Caki2 (cell line): ENCODE data around the gene CD4. TPM values are rescaled to one million over a fixed set of nuclear protein-coding genes. Genes with fewer than 3 reads are reported as not detected.
"Not testable (repeated sequence)": the region's sequence is repeated elsewhere in the genome, so short reads cannot be mapped to it uniquely, and the experiment has no call there.

Experiments used
- DNase-seq: peaks from one replicate; pipeline ENCODE4 v3.0.0-alpha.2; 2015; ENCODE audit warnings: low read depth
- in situ Hi-C: cut with HindIII; loops from 2 replicates; pipeline ENCODE4 v1.10.0; 2016; ENCODE audit warnings: low sequenced_read_pairs, low pct_unique_long_range_greater_than_20kb, mixed read lengths
- total RNA-seq: library from RNA; depleted of rRNA; stranded (reverse); fragments of >200 nt; shearing (Covaris generic); gene quantifications from 2 replicates; pipeline ENCODE4 v1.2.3, GENCODE V29; 2014; ENCODE audit warnings: low replicate concordance

CD4 gene
- total RNA-seq, 1 experiment from 2014 or later: not detected

DNA sequence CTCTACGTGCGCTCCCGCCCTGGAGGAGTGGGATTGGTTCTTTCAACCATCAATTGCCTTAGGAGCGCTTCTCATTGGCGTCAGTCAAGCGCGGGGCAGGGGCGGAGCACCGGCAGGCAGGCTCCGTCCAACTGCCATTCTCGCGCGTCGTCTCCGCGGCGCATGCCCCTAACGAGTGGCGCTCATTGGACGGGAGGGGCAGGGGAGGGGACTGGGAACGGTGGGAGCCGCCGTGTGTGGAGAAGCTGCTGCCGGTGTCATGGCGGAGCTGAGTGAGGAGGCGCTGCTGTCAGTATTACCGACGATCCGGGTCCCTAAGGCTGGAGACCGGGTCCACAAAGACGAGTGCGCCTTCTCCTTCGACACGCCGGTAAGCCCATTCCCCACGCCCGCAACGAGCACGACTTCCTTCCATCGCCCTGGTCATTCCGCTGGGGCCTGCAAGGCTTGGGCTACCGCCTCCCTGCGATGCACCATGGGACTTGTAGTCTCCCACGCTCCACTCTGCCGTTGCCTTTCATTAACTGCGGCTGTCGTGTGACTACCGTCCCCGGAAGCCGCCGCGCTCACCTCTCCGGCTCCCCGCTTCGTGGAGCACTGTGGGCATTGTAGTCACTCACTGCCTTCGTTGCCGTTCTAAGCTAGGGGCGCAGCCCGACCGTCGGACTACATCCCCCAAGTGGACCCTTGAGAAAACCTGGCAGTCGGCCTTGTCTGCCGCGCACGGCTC is 62.8 kb downstream of the CD4 start, which contains the start of gene USP5:
USP5 (plus strand) TSS at position 230 of the 730 bp plus-strand sequence; CDS start at position 260, 30 bp downstream.
- DNase-seq: peak; percentile 100
- in situ Hi-C loops: no loop called here

- in situ Hi-C loops: no loop called here
- peak; percentile 88 for DNase-seq
These were observed 63.5 kb downstream of the CD4 start for GRCh38 chr12:6852651-6853354.

DNA sequence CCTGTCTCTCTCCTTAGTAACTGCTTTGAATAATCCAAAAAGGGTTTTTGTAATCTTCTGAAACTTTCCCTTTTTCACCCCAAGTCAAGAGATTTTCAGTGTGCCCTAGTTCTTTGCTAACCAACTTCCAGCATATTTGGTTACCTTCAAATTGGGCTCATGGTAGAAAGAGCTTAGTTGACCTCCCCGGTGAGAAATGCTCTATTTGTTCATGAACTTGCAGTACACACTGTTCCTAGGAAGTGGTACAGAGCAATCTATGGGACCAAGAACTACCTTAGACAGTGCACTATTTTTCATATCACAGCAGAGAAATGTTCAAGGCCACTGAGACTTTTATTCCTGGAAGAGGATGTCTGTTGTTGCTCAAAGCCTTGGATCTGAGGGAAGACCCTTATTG is 64.3 kb downstream of the CD4 start:
- no peak for DNase-seq
- in situ Hi-C loops: no loop called here

GRCh38 chr12:6854036-6854435 is 64.7 kb downstream of the CD4 start:
- in situ Hi-C loops: no loop called here
- DNase-seq: no peak

GRCh38 chr12:6855322-6855721 is 66.0 kb downstream of the CD4 start:
- in situ Hi-C loops: no loop called here
- no peak for DNase-seq

GRCh38 chr12:6858799-6859198 is 69.5 kb downstream of the CD4 start:
- DNase-seq: no peak
- in situ Hi-C loops: no loop called here

DNA sequence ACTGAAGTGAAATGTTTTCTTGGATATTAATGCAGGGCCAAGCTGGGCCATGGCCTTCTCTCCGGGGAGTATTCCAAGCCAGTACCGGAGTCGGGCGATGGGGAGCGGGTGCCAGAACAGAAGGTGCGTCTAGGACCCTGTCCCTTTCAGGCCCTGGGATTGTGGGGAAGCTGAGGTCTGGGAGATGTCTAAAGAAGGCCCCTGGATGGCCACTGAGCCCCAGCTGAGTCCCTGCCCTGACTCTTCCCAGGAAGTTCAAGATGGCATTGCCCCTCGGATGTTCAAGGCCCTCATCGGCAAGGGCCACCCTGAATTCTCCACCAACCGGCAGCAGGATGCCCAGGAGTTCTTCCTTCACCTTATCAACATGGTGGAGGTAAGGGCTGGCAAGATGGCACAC is 70.8 kb downstream of the CD4 start:
- no peak for DNase-seq
- in situ Hi-C loops: no loop called here

- in situ Hi-C loops: no loop called here
- no peak for DNase-seq
These were observed 71.6 kb downstream of the CD4 start for GRCh38 chr12:6860942-6861341.

GRCh38 chr12:6861391-6861790 is 72.1 kb downstream of the CD4 start:
- DNase-seq: no peak
- in situ Hi-C loops: no loop called here

GRCh38 chr12:6863033-6863432 is 73.7 kb downstream of the CD4 start:
- in situ Hi-C loops: no loop called here
- no peak for DNase-seq

DNA sequence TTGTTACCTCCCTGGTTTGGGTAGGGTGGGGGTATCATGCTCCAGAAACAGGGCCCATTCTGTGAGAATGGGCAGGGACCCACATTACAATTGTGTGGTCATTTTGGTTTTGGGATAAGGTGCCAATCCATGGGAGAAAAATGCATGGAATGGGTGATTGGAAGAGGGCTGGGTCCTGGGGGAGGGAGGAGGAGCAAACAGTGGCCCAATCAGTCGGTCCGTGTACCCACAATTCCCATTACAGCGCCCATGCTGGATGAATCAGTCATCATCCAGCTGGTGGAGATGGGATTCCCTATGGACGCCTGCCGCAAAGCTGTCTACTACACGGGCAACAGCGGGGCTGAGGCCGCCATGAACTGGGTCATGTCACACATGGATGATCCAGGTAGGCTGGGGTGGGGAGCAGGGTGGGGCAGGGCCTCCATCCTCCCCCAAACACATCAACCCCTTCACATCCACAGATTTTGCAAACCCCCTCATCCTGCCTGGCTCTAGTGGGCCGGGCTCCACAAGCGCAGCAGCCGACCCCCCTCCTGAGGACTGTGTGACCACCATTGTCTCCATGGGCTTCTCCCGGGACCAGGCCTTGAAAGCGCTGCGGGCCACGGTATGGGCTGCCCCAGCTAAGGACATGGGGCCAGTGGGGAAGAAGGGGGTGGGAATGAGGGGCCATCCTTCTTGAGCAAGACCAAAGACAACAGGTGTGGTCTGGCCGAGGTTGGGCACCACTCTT is 74.4 kb downstream of the CD4 start:
- in situ Hi-C loops: no loop called here
- no peak for DNase-seq

DNA sequence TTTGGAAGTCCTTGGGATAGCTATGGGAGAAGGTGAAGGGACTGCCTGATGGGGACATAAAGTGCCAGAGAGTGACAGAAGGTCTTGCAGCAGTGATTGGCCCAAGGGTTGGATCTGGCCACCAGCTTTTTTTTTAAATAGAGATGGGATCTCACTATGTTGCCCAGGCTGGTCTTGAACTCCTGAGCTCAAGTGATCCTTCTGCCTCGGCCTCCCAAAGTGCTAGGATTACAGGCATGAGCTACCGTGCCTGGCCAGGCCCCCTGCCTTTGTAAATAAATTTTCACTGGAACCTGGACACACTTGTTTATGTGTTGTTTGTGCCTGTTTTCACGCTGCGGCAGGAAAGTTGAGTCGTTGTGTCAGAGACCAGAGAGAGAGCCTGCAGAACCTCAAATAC is 76.0 kb downstream of the CD4 start:
- in situ Hi-C loops, DNase-seq: not testable (repeated sequence)

- in situ Hi-C loops: no loop called here
These were observed 77.0 kb downstream of the CD4 start for GRCh38 chr12:6866163-6866919.

DNA sequence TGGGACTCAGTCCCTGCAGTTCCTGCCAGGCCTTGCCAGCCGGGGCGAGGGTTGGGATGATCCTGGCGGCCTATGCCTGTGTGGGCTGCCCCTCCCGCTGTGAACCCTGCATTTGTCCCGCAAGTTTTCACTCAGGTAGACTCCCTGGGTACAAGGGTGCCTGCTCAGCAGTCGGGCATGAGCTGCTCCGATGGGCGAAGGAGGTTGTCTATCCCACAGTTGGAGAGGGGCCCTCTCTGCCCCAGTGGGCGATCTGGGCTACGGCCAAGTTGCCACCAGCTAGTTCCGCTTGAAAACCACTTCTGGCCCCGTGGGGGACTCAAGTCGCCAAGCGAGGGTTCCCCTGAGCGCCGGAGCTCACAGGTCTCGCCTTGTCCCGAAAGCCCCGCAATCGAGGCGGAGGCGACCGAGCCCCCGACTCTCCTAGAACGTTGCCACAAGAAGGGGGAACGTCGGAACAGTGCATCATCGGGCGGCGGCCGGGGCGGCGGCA is 77.6 kb downstream of the CD4 start:
- in situ Hi-C loops: no loop called here
- peak; percentile 52 for DNase-seq

More at GRCh38 chr12:6866163-6866919, 77.0 kb downstream of the CD4 start:
- no peak for DNase-seq

DNA sequence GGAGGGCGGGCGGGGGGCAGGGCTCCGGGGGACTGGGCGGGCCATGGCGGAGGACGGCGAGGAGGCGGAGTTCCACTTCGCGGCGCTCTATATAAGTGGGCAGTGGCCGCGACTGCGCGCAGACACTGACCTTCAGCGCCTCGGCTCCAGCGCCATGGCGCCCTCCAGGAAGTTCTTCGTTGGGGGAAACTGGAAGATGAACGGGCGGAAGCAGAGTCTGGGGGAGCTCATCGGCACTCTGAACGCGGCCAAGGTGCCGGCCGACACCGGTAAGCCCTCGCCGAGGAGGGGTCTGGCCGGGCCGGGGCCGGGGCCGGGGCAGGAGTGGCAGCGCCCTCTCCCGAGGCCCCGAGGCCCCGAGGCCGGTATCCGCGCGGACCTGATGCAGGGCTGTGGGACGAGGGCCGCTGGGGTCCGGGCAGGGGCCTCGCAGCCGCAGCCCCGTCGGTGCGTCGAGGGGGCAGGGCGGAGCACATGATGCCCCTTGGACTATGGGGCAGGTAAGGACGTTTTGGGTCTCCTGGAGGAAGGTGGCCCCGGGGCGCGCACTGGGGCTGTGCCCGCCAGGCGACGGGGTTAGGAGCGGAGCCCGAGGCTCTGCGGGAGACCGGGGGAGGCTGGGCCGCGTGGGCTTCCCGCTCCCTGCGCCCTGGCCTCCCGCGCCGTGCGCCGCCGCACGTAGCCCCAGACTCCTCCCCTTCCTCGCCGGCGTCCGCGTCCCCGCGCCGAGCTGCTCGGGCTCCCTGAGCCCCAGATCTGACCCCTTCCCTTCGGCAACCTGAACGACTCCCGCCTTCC is 78.3 kb downstream of the CD4 start, which contains the start of gene TPI1:
TPI1 (plus strand) TSS at position 119 of the 798 bp plus-strand sequence; CDS start at position 155, 36 bp downstream.
- DNase-seq: peak; percentile 65
- in situ Hi-C loops: no loop called here

- in situ Hi-C loops: no loop called here
- peak; percentile 40 for DNase-seq
These were observed 79.1 kb downstream of the CD4 start for GRCh38 chr12:6868211-6869048.
